ENCODE data around the gene TRIM58. TPM values are rescaled to one million over a fixed set of nuclear protein-coding genes. Genes with fewer than 3 reads are reported as not detected.

Gene TRIM58
- total RNA-seq, 2 experiments from 2014 or later = 0.11 TPM; not detected in 1

DNA sequence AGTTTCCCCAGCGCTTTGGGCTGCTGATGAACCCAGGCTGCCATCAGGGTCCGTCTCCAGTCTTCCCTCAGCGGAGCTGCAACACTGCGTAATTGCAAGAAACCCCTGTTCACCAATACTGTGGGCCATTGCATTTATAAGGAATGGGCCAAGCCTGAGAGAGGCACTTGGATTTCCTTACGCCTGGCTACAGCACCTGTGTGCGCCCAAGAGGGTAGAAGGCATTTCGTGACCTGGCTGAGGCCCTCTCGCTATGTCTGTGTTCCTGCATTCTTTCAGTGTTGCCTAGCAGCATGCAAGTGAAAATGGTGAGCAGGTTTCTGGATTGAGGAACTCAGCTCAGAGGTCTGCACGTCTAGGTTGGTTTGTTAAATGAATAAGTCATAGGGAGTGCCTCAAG, 26.4 kb downstream of the TRIM58 start:
- ATAC-seq (no peak), DNase-seq (no peak)
- POLR2A ChIA-PET = no interaction called here
- Mint-ChIP-seq H3K27me3 (no peaks in the 10 kb centered on the region), H3K27ac (no peak overlapping the region), H3K36me3 (ENCODE audit: low read depth) (no peaks in the 10 kb centered on the region), H3K4me1 (ENCODE audit: low read depth) (no peaks in the 10 kb centered on the region), H3K4me3 (no peak overlapping the region), H3K9me3 (no peaks in the 10 kb centered on the region)
- intact Hi-C loops (cut with micrococcal nuclease) = no loop called here
- TF ChIP-seq, protein P1, sequence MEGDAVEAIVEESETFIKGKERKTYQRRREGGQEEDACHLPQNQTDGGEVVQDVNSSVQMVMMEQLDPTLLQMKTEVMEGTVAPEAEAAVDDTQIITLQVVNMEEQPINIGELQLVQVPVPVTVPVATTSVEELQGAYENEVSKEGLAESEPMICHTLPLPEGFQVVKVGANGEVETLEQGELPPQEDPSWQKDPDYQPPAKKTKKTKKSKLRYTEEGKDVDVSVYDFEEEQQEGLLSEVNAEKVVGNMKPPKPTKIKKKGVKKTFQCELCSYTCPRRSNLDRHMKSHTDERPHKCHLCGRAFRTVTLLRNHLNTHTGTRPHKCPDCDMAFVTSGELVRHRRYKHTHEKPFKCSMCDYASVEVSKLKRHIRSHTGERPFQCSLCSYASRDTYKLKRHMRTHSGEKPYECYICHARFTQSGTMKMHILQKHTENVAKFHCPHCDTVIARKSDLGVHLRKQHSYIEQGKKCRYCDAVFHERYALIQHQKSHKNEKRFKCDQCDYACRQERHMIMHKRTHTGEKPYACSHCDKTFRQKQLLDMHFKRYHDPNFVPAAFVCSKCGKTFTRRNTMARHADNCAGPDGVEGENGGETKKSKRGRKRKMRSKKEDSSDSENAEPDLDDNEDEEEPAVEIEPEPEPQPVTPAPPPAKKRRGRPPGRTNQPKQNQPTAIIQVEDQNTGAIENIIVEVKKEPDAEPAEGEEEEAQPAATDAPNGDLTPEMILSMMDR (IDR thresholded peaks at IDR 0.05) = no peak
- CTCF ChIA-PET = no interaction called here

DNA sequence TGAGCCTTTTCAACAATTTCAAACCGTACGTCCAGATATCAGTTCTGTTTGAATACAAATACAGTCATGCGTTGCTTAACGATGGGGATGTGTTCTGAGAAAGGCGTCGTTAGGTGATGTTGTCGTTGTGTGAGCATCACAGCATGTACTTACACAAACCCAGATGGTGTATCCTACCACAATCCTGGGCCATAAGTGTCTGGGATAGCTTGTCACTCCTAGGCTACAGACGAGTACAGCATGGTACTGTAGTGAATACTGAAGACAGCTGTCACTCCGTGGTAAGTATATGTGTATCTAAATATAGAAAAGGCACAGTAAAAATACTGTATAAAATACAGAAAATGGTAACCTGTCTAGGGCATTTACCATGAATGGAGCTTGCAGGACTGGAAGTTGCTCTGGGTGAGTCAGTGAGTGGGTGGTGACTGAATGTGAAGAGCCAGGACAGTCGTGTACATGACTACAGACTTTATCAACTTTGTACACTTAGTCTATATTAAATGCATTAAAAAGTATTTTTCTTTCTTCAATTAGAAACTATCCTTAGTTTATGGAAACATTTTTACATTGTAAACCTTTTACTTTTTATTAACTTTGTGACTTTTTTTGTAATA, 27.9 kb downstream of the TRIM58 start:
- TF ChIP-seq, protein P1 (IDR thresholded peaks at IDR 0.05) = no peak
- no peaks in the 10 kb centered on the region for H3K4me1 Mint-ChIP-seq (ENCODE audit: low read depth)
- H3K9me3 Mint-ChIP-seq = no peaks in the 10 kb centered on the region
- no peak overlapping the region for H3K27ac Mint-ChIP-seq
- H3K4me3 Mint-ChIP-seq = no peak overlapping the region
- ATAC-seq (no peak), DNase-seq (peak; percentile 6)
- CTCF ChIA-PET = no interaction called here
- POLR2A ChIA-PET = no interaction called here
- H3K27me3 Mint-ChIP-seq = no peaks in the 10 kb centered on the region
- intact Hi-C loops (cut with micrococcal nuclease) = no loop called here
- H3K36me3 Mint-ChIP-seq (ENCODE audit: low read depth) = no peaks in the 10 kb centered on the region

DNA sequence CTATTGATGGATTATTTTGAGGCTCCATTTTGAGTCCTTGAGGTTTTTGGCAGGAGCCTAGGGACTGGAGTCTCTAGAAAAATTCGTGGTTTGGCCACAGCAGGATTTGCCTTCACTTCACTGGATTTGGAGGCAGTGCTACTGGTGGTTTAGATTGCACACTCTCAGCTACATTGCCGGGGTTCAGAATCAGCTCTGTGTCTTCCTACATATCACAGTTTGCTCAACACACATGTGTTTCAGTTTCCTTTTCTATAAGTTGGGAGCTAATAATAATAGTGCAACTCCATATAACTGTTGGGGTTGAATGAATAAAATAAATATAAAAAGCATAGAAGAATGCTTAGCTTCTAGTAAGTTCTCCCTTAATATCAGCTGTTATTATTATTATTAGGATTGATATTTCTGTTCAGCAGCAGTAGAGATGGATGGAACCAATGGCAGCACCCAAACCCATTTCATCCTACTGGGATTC, 38.2 kb downstream of the TRIM58 start, which contains the start of gene OR2W3:
TSS of gene OR2W3 (plus strand) at position 425 of the 475 bp plus-strand sequence. CDS start at position 425, 0 bp downstream.
- intact Hi-C loops (cut with micrococcal nuclease) = no loop called here
- no peak for ATAC-seq
- ChIA-PET CTCF (no interaction called here), POLR2A (no interaction called here)
- no peak within 1 kb of the TSS for H3K4me3 Mint-ChIP-seq
- H3K9me3 Mint-ChIP-seq = peaks cover 18% of the 10 kb centered on the region
- no peaks in the 10 kb centered on the region for H3K4me1 Mint-ChIP-seq (ENCODE audit: low read depth)
- no peak for DNase-seq
- H3K27ac Mint-ChIP-seq = no peak within 1 kb of the TSS
- no peaks in the 10 kb centered on the region for H3K27me3 Mint-ChIP-seq
- TF ChIP-seq, protein P1 (IDR thresholded peaks at IDR 0.05) = no peak
- H3K36me3 Mint-ChIP-seq (ENCODE audit: low read depth) = peaks cover 2% of the 10 kb centered on the region

DNA sequence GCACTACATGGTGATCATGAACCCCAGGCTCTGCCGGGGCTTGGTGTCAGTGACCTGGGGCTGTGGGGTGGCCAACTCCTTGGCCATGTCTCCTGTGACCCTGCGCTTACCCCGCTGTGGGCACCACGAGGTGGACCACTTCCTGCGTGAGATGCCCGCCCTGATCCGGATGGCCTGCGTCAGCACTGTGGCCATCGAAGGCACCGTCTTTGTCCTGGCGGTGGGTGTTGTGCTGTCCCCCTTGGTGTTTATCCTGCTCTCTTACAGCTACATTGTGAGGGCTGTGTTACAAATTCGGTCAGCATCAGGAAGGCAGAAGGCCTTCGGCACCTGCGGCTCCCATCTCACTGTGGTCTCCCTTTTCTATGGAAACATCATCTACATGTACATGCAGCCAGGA, 39.0 kb downstream of the TRIM58 start:
- Mint-ChIP-seq H3K27ac (no peak overlapping the region), H3K36me3 (ENCODE audit: low read depth) (peaks cover 2% of the 10 kb centered on the region), H3K4me3 (no peak overlapping the region), H3K27me3 (no peaks in the 10 kb centered on the region), H3K4me1 (ENCODE audit: low read depth) (no peaks in the 10 kb centered on the region), H3K9me3 (peaks cover 18% of the 10 kb centered on the region)
- CTCF ChIA-PET = no interaction called here
- TF ChIP-seq, protein P1 (IDR thresholded peaks at IDR 0.05) = no peak
- intact Hi-C loops (cut with micrococcal nuclease) = no loop called here
- no peak for DNase-seq
- no peak for ATAC-seq
- POLR2A ChIA-PET = no interaction called here

DNA sequence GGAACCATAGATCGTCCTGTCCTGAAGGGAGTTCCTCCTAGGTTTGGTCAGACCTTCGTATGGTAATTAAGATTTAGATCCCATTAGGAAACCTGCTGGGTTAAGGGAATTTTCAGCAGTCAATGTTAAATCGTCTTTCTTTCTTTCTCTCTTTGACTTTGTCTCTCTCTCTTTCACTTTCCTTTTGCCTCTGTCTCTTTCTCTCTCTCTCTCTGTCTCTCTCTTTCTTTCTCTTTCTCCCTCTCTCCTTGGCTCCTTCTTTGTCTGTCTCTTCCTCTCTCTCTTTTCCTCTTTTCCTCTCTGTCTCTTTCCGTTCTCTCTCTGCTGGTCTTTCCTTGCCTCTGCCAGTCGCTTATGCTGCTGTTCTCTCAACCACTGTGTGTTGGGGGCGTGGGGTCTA, 47.1 kb downstream of the TRIM58 start:
- TF ChIP-seq, protein P1 (IDR thresholded peaks at IDR 0.05) = no peak
- no peak for DNase-seq
- H3K9me3 Mint-ChIP-seq = peaks cover 18% of the 10 kb centered on the region
- no peak overlapping the region for H3K27ac Mint-ChIP-seq
- ChIA-PET POLR2A (no interaction called here), CTCF (no interaction called here)
- H3K4me1 Mint-ChIP-seq (ENCODE audit: low read depth) = peaks cover 13% of the 10 kb centered on the region
- ATAC-seq = no peak
- intact Hi-C loops (cut with micrococcal nuclease) = no loop called here
- no peaks in the 10 kb centered on the region for H3K27me3 Mint-ChIP-seq
- H3K4me3 Mint-ChIP-seq = no peak overlapping the region
- H3K36me3 Mint-ChIP-seq (ENCODE audit: low read depth) = peaks cover 5% of the 10 kb centered on the region

All from activated CD8-positive, alpha-beta T cell treated with anti-CD3 and anti-CD28 coated beads for 36 hours (primary cell).